Measurements from ENCODE around the gene C4B. TPM values are rescaled to one million over a fixed set of nuclear protein-coding genes. Genes with fewer than 3 reads are reported as not detected.
"Not testable (repeated sequence)": the region's sequence is repeated elsewhere in the genome, so short reads cannot be mapped to it uniquely, and the experiment has no call there.

Gene C4B
- total and polyA plus RNA-seq, 4 donors = 58.2 to 296 (median 169) TPM

DNA sequence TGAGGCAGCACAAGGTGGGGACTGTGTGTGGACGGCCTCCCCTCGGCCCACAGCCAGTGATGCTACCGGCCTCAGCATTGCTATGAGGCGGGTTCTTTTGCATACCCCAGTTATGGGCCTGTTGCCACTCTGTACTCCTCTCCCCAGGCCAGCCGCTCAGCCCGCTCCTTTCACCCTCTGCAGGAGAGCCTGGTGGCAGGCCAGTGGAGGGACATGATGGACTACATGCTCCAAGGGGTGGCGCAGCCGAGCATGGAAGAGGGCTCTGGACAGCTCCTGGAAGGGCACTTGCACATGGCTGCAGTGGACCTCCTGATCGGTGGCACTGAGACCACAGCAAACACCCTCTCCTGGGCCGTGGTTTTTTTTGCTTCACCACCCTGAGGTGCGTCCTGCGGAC is 7.5 kb upstream of the C4B start:
- H3K4me1 ChIP-seq (ENCODE audit: control insufficient read depth in 5 of 5, insufficient read depth in 5 of 5, low read length in 5 of 5); H3K4me3 ChIP-seq; ATAC-seq (ENCODE audit: insufficient read depth, low FRiP score); H3K27me3 ChIP-seq (ENCODE audit: control insufficient read depth in 3 of 3, insufficient read depth in 3 of 3, low read length in 2 of 3); H3K36me3 ChIP-seq (ENCODE audit: control insufficient read depth in 4 of 4, insufficient read depth in 4 of 4, low read length in 4 of 4); H3K27ac ChIP-seq (ENCODE audit: low read depth in 1 of 2, low read length in 1 of 2); H3K9ac ChIP-seq (ENCODE audit: insufficient read depth in 1 of 2, low read length in 2 of 2); H3K9me3 ChIP-seq (ENCODE audit: control insufficient read depth in 4 of 4, insufficient read depth in 3 of 4, low read length in 3 of 4); DNase-seq: not testable (repeated sequence)
- whole genome bisulfite sequencing, 2 donors = 85 to 88% methylated on average over 10 to 12 of the region's 12 CpGs

DNA sequence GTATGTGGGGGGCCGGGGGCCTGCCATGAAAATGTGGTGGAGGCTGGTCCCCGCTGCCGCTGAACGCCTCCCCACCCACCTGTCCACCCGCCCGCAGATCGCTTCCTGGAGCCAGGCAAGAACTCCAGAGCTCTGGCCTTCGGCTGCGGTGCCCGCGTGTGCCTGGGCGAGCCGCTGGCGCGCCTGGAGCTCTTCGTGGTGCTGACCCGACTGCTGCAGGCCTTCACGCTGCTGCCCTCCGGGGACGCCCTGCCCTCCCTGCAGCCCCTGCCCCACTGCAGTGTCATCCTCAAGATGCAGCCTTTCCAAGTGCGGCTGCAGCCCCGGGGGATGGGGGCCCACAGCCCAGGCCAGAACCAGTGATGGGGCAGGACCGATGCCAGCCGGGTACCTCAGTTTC is 6.6 kb upstream of the C4B start:
- H3K9me3 ChIP-seq (ENCODE audit: control insufficient read depth in 4 of 4, insufficient read depth in 3 of 4, low read length in 3 of 4); H3K36me3 ChIP-seq (ENCODE audit: control insufficient read depth in 4 of 4, insufficient read depth in 4 of 4, low read length in 4 of 4); H3K4me3 ChIP-seq; ATAC-seq (ENCODE audit: insufficient read depth, low FRiP score); H3K4me1 ChIP-seq (ENCODE audit: control insufficient read depth in 5 of 5, insufficient read depth in 5 of 5, low read length in 5 of 5); DNase-seq; H3K9ac ChIP-seq (ENCODE audit: insufficient read depth in 1 of 2, low read length in 2 of 2); H3K27ac ChIP-seq (ENCODE audit: low read depth in 1 of 2, low read length in 1 of 2); H3K27me3 ChIP-seq (ENCODE audit: control insufficient read depth in 3 of 3, insufficient read depth in 3 of 3, low read length in 2 of 3): not testable (repeated sequence)
- WGBS, 2 donors = no CpG with 5 or more reads among the region's 24 CpGs

DNA sequence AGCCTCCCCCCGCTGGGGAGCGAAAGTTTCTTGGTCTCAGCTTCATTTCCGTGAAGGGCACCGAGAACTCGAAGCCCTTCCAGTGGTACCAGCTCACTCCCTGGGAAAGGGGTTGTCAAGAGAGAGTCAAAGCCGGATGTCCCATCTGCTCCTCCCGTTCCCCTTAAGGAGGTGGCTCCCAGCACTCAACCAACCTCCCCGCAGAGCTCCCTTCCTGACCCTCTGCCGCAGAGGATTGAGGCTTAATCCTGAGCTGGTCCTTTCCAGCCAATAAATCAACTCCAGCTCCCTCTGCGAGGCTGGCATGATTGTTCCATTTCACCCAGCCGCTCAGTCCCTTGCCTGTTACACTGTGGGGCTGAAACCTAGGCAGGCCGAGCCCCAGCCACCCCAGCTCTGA is 6.0 kb upstream of the C4B start:
- not testable (repeated sequence) for H3K9ac ChIP-seq (ENCODE audit: insufficient read depth in 1 of 2, low read length in 2 of 2); H3K36me3 ChIP-seq (ENCODE audit: control insufficient read depth in 4 of 4, insufficient read depth in 4 of 4, low read length in 4 of 4); H3K27me3 ChIP-seq (ENCODE audit: control insufficient read depth in 3 of 3, insufficient read depth in 3 of 3, low read length in 2 of 3); H3K4me3 ChIP-seq; ATAC-seq (ENCODE audit: insufficient read depth, low FRiP score); H3K9me3 ChIP-seq (ENCODE audit: control insufficient read depth in 4 of 4, insufficient read depth in 3 of 4, low read length in 3 of 4); H3K27ac ChIP-seq (ENCODE audit: low read depth in 1 of 2, low read length in 1 of 2); H3K4me1 ChIP-seq (ENCODE audit: control insufficient read depth in 5 of 5, insufficient read depth in 5 of 5, low read length in 5 of 5)
- DNase-seq = peak in 1 of 3 donors; percentile 16
- 30 to 37% methylated on average over 6 of the region's 12 CpGs for WGBS, 2 donors

DNA sequence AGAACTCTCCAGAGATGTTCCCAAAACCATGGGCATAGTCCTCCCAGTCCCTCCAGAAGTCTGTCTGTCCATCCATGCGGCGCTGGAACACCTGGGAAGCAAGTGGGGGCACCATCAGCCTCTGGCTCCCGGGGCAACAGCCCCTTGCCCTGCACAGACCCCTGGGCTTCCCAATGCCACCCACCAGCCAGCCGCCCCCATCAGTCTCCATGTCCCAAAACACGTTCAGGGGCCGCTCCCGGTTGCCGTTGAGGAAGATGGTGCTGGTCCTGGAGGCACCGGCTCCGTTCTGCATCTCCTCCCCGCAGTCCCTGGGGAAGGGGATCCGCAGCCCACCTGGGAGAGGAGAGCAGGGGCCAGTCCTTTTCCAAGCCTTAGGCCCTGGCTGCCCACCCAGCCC is 5.1 kb upstream of the C4B start:
- not testable (repeated sequence) for DNase-seq; H3K9ac ChIP-seq (ENCODE audit: insufficient read depth in 1 of 2, low read length in 2 of 2); H3K9me3 ChIP-seq (ENCODE audit: control insufficient read depth in 4 of 4, insufficient read depth in 3 of 4, low read length in 3 of 4); H3K27me3 ChIP-seq (ENCODE audit: control insufficient read depth in 3 of 3, insufficient read depth in 3 of 3, low read length in 2 of 3); H3K4me3 ChIP-seq; H3K27ac ChIP-seq (ENCODE audit: low read depth in 1 of 2, low read length in 1 of 2); ATAC-seq (ENCODE audit: insufficient read depth, low FRiP score); H3K4me1 ChIP-seq (ENCODE audit: control insufficient read depth in 5 of 5, insufficient read depth in 5 of 5, low read length in 5 of 5); H3K36me3 ChIP-seq (ENCODE audit: control insufficient read depth in 4 of 4, insufficient read depth in 4 of 4, low read length in 4 of 4)
- 66 to 90% methylated on average over 2 to 5 of the region's 12 CpGs for WGBS, 2 donors

DNA sequence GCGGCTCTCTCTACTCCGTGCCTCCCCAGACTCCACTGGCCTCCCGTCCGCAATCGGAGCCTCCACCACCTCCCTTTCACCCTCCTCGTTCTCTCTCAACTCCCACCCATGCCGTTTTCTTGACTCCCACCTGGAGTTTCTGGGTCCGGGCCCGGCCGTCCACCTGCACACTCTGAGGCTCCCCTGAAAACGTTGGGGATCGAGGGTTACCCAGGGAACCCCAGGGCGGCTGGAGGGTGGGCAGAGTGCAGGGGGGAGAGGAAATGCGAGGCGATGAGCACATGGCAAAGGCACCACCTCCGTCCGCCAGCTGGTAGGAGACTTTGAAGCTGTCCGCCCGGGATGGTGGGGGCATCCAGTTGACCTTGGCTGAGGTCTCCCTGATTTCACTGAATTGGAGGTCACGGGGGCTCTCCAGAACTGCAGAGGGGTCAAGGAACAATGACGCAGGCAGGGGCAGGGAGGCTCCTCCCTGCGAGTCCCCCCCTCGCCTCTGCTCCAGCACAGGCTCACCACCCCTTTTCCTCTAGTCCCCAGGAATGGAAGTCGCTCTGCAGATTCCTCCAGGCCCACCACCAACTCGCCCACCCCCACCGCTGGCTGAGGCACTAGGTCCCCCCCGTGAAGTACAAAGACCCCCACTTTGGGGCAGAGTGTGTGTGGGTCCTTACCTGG is 3.6 kb upstream of the C4B start:
- not testable (repeated sequence) for H3K27me3 ChIP-seq (ENCODE audit: control insufficient read depth in 3 of 3, insufficient read depth in 3 of 3, low read length in 2 of 3); ATAC-seq (ENCODE audit: insufficient read depth, low FRiP score); H3K27ac ChIP-seq (ENCODE audit: low read depth in 1 of 2, low read length in 1 of 2); H3K9ac ChIP-seq (ENCODE audit: insufficient read depth in 1 of 2, low read length in 2 of 2); H3K36me3 ChIP-seq (ENCODE audit: control insufficient read depth in 4 of 4, insufficient read depth in 4 of 4, low read length in 4 of 4); H3K4me1 ChIP-seq (ENCODE audit: control insufficient read depth in 5 of 5, insufficient read depth in 5 of 5, low read length in 5 of 5); H3K4me3 ChIP-seq; H3K9me3 ChIP-seq (ENCODE audit: control insufficient read depth in 4 of 4, insufficient read depth in 3 of 4, low read length in 3 of 4); DNase-seq
- 82% methylated on average over 14 to 20 of the region's 27 CpGs for WGBS, 2 donors

DNA sequence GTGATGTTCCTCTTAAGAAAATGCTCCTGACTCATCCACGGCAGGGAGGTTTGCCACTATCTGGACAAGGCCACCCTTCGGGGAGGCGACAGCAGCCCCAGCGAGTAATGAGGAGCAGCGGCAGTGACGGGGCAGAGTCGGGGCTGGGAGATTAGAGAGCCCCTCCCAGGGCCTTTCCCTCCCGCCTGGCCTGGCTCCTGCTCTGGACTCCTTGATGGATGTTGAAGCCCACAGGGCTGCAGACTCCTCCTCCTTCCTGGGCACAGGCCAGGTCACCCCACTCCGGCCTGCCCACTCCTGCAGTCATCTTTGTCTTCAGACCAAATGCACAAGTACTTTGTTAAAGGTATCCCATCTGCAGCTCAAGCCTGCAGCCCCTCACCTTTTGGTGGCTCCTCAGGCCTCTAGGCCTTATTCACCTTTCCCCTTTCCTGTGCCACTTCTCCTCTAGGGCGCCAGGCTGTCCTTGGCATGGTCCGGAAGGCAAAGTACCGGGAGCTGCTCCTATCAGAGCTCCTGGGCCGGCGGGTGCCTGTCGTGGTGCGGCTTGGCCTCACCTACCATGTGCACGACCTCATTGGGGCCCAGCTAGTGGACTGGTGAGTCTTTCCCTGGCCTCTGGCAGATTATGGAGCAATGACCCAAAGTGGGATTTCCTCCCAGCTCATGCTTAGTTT is 1.5 kb upstream of the C4B start:
- not testable (repeated sequence) for H3K27ac ChIP-seq (ENCODE audit: low read depth in 1 of 2, low read length in 1 of 2); ATAC-seq (ENCODE audit: insufficient read depth, low FRiP score); H3K36me3 ChIP-seq (ENCODE audit: control insufficient read depth in 4 of 4, insufficient read depth in 4 of 4, low read length in 4 of 4); H3K4me1 ChIP-seq (ENCODE audit: control insufficient read depth in 5 of 5, insufficient read depth in 5 of 5, low read length in 5 of 5); H3K4me3 ChIP-seq; H3K9ac ChIP-seq (ENCODE audit: insufficient read depth in 1 of 2, low read length in 2 of 2); H3K27me3 ChIP-seq (ENCODE audit: control insufficient read depth in 3 of 3, insufficient read depth in 3 of 3, low read length in 2 of 3); H3K9me3 ChIP-seq (ENCODE audit: control insufficient read depth in 4 of 4, insufficient read depth in 3 of 4, low read length in 3 of 4)
- WGBS, 2 donors = 86 to 96% methylated on average over 8 to 17 of the region's 17 CpGs
- peak in 2 of 3 donors; percentile 16 to 22 for DNase-seq

DNA sequence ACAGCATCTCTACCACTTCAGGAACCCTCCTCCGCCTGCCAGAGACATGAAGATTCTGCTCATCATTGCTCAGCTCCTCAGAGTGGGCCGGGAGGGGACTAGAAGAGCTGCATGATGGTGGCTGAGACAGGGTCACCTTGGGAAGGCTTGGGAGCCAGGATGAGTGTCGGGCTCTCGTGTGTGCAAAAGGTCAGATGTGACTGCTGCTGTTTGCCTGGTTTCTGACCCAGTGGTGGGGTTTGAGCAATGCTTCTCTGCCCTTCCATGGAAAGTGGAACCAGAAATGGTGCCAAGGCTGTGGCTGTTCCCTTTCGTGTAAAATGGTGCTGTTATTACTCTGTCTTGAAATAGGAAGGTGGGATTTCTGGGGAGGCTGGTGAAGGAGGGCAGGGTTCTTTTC is 857 bp upstream of the C4B start:
- not testable (repeated sequence) for H3K27me3 ChIP-seq (ENCODE audit: control insufficient read depth in 3 of 3, insufficient read depth in 3 of 3, low read length in 2 of 3); H3K36me3 ChIP-seq (ENCODE audit: control insufficient read depth in 4 of 4, insufficient read depth in 4 of 4, low read length in 4 of 4); ATAC-seq (ENCODE audit: insufficient read depth, low FRiP score); H3K27ac ChIP-seq (ENCODE audit: low read depth in 1 of 2, low read length in 1 of 2); DNase-seq; H3K9me3 ChIP-seq (ENCODE audit: control insufficient read depth in 4 of 4, insufficient read depth in 3 of 4, low read length in 3 of 4); H3K4me3 ChIP-seq; H3K9ac ChIP-seq (ENCODE audit: insufficient read depth in 1 of 2, low read length in 2 of 2); H3K4me1 ChIP-seq (ENCODE audit: control insufficient read depth in 5 of 5, insufficient read depth in 5 of 5, low read length in 5 of 5)
- WGBS, 2 donors = no CpG with 5 or more reads among the region's 5 CpGs

DNA sequence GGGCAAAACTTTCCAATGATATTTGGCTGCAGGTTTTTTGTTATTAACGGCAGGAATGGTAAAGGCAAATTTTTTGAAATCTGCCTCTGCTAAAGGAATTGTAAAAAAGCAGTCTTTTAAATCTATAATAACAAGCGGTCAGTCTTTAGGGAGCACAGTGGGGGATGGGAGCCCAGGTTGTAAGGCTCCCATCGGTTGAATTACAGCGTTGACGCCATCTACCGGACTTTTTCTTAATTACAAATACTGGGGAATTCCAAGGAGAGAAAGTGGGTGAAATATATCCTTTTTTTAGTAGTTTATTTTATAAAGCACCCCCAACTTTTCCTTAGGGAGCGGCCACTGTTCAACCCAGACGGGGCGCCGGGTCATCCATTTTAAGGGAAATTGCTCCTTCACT is 7.5 kb downstream of the C4B start:
- not testable (repeated sequence) for ATAC-seq (ENCODE audit: insufficient read depth, low FRiP score); H3K9ac ChIP-seq (ENCODE audit: insufficient read depth in 1 of 2, low read length in 2 of 2); H3K4me3 ChIP-seq; H3K9me3 ChIP-seq (ENCODE audit: control insufficient read depth in 4 of 4, insufficient read depth in 3 of 4, low read length in 3 of 4); H3K4me1 ChIP-seq (ENCODE audit: control insufficient read depth in 5 of 5, insufficient read depth in 5 of 5, low read length in 5 of 5); DNase-seq; H3K36me3 ChIP-seq (ENCODE audit: control insufficient read depth in 4 of 4, insufficient read depth in 4 of 4, low read length in 4 of 4); H3K27ac ChIP-seq (ENCODE audit: low read depth in 1 of 2, low read length in 1 of 2); H3K27me3 ChIP-seq (ENCODE audit: control insufficient read depth in 3 of 3, insufficient read depth in 3 of 3, low read length in 2 of 3)
- WGBS, 2 donors = no CpG with 5 or more reads among the region's 10 CpGs

Measured in lung (tissue), 10 donors.